T-cell (primary cell): ENCODE results near the gene PREX1. TPM values are rescaled to one million over a fixed set of nuclear protein-coding genes. Genes with fewer than 3 reads are reported as not detected.

Experiments
- ATAC-seq, 4 experiments: fragments of 200-7000 bp in 3 of 4; fragments of 150-1000 bp in 1 of 4; cut with Tn5 transposase; replicated peaks in 1 of 4; 1 replicate in 3 of 4; 2 replicates in 1 of 4; pipeline ENCODE4 v1.10.0; 2021; ENCODE audit warnings: moderate library complexity in 3 of 4, mild to moderate bottlenecking in 2 of 4, moderate number of reproducible peaks in 1 of 4
- CTCF ChIA-PET, 2 donors: fragments of 300-600 bp; sonication (Branson Sonifier 250); formaldehyde crosslinking; loops; one replicate each; lab custom pipeline; 2022; ENCODE audit warnings: antibody characterized with exemption in 2 of 2; lab: Charles Lee
- POLR2A ChIA-PET, 2 donors: fragments of 300-600 bp; sonication (Branson Sonifier 250); formaldehyde crosslinking; loops; one replicate each; lab custom pipeline; 2022; ENCODE audit warnings: antibody characterized with exemption in 2 of 2; lab: Charles Lee
- DNase-seq, 35 experiments: peaks; one replicate each; pipeline versions ENCODE4 v3.0.0 to v3.0.0-alpha.2; 2013 to 2023
- H3K27ac ChIP-seq: one replicate; pipeline ENCODE4 v1.5.1; 2013; ENCODE audit warnings: low read length
- H3K27me3 ChIP-seq, 2 experiments: replicated peaks in 1 of 2; 1 replicate in 1 of 2; 2 replicates in 1 of 2; pipeline versions ENCODE4 v1.6.1 to v1.7.0; 2013; ENCODE audit warnings: low read length in 1 of 2, mixed read lengths in 1 of 2; ENCODE audit not compliant: control insufficient read depth in 2 of 2, insufficient read depth in 2 of 2; ENCODE audit errors: extremely low read depth in 1 of 2
- H3K36me3 ChIP-seq, 2 donors: 1 replicate in 1 of 2; 2 replicates in 1 of 2; pipeline versions ENCODE4 v1.6.1 to v1.7.0; 2013; ENCODE audit warnings: low read length in 1 of 2; ENCODE audit not compliant: control insufficient read depth in 2 of 2, insufficient read depth in 1 of 2; ENCODE audit errors: extremely low read depth in 1 of 2
- H3K4me1 ChIP-seq, 2 experiments: 1 replicate in 1 of 2; 2 replicates in 1 of 2; pipeline versions ENCODE4 v1.6.1 to v1.7.0; 2013; ENCODE audit warnings: low read length in 2 of 2, mixed read lengths in 1 of 2; ENCODE audit not compliant: insufficient read depth in 2 of 2, control insufficient read depth in 1 of 2; ENCODE audit errors: extremely low read depth in 1 of 2
- H3K4me3 ChIP-seq, 2 donors: 1 replicate in 1 of 2; 2 replicates in 1 of 2; pipeline versions ENCODE4 v1.5.1 to v1.7.0; 2013; ENCODE audit warnings: mild to moderate bottlenecking in 2 of 2, low read length in 1 of 2, moderate library complexity in 1 of 2; ENCODE audit not compliant: control insufficient read depth in 1 of 2; ENCODE audit errors: extremely low read depth in 1 of 2
- H3K9me3 ChIP-seq: 2 replicates; pipeline ENCODE4 v1.7.0; 2013
- H3K27ac Mint-ChIP-seq, 2 donors: one replicate each; pipeline ENCODE4 v1.8.0; 2020 to 2021; ENCODE audit warnings: mild to moderate bottlenecking in 2 of 2, mixed read lengths in 2 of 2
- H3K27me3 Mint-ChIP-seq, 2 donors: one replicate each; pipeline ENCODE4 v1.8.0; 2021 to 2022; ENCODE audit warnings: mixed read lengths in 2 of 2
- H3K36me3 Mint-ChIP-seq: one replicate; pipeline ENCODE4 v1.8.0; 2021; ENCODE audit warnings: mixed read lengths
- H3K4me1 Mint-ChIP-seq, 3 donors: one replicate each; pipeline ENCODE4 v1.8.0; 2020 to 2022; ENCODE audit warnings: mixed read lengths in 3 of 3, mild to moderate bottlenecking in 1 of 3
- H3K4me3 Mint-ChIP-seq, 3 donors: one replicate each; pipeline ENCODE4 v1.8.0; 2020 to 2022; ENCODE audit warnings: mild to moderate bottlenecking in 3 of 3, mixed read lengths in 3 of 3, moderate library complexity in 3 of 3
- H3K9me3 Mint-ChIP-seq, 3 donors: one replicate each; pipeline ENCODE4 v1.8.0; 2020 to 2022; ENCODE audit warnings: mixed read lengths in 3 of 3
- WGBS: methylation state at CpG from one replicate; pipeline ENCODE4 v1.1.5; 2013; ENCODE audit warnings: missing lambda C conversion rate; ENCODE audit not compliant: insufficient coverage; 5-methylcytosine and 5-hydroxymethylcytosine counted together
- total RNA-seq, 35 experiments: library from RNA in 6 of 35; stranded (reverse) in 6 of 35; fragments of 120-200 nt in 1 of 35; gene quantifications; one replicate each; pipeline versions ENCODE4 v1.2.1 to v1.2.4 and lab custom pipeline; 2013 to 2026

The PREX1 gene
- total RNA-seq, 5 donors from 2014 or later (not counting 1 experiment from before 2014, with no cell fraction given) = 99.2 to 181 (median 137) TPM

GRCh38 chr20:48864738-48865318, 37.0 kb upstream of the PREX1 start:
- no peaks in the 10 kb centered on the region for H3K9me3 Mint-ChIP-seq
- H3K36me3 Mint-ChIP-seq = no peaks in the 10 kb centered on the region
- peaks cover 0 to 4% of the 10 kb centered on the region in 2 experiments for H3K27me3 ChIP-seq
- H3K9me3 ChIP-seq = no peaks in the 10 kb centered on the region
- H3K36me3 ChIP-seq = no peaks in the 10 kb centered on the region
- ChIA-PET POLR2A (no interaction called here), CTCF (interaction anchor here in 1 of 2 donors (0.6 kb wide), 1 partner anchor 218 kb away, joined by 3 read pairs; no protein-coding TSS in a partner anchor)
- DNase-seq (no peak), ATAC-seq (no peak)
- H3K27ac ChIP-seq = no peak overlapping the region
- H3K4me1 Mint-ChIP-seq = peaks cover 5 to 16% (median 7%) of the 10 kb centered on the region in 3 donors
- H3K27me3 Mint-ChIP-seq = peaks cover 0 to 3% of the 10 kb centered on the region in 2 donors
- no peak overlapping the region for H3K27ac Mint-ChIP-seq
- no peak overlapping the region for H3K4me3 Mint-ChIP-seq
- peaks cover 2 to 3% of the 10 kb centered on the region in 2 experiments for H3K4me1 ChIP-seq
- no peak overlapping the region for H3K4me3 ChIP-seq
- WGBS = 80% methylated on average over 2 of the region's 5 CpGs

GRCh38 chr20:48864254-48864653, 36.5 kb upstream of the PREX1 start:
- ATAC-seq (no peak), DNase-seq (no peak)
- H3K9me3 ChIP-seq = no peaks in the 10 kb centered on the region
- Mint-ChIP-seq H3K27ac (no peak overlapping the region), H3K36me3 (no peaks in the 10 kb centered on the region), H3K9me3 (no peaks in the 10 kb centered on the region), H3K27me3 (peaks cover 0 to 3% of the 10 kb centered on the region in 2 donors), H3K4me1 (peaks cover 5 to 16% (median 7%) of the 10 kb centered on the region in 3 donors), H3K4me3 (no peak overlapping the region)
- peaks cover 2 to 3% of the 10 kb centered on the region in 2 experiments for H3K4me1 ChIP-seq
- WGBS = no CpG with 5 or more reads among the region's 5 CpGs
- POLR2A ChIA-PET = no interaction called here
- no peak overlapping the region for H3K4me3 ChIP-seq
- CTCF ChIA-PET = no interaction called here
- no peak overlapping the region for H3K27ac ChIP-seq
- no peaks in the 10 kb centered on the region for H3K36me3 ChIP-seq
- H3K27me3 ChIP-seq = peaks cover 0 to 4% of the 10 kb centered on the region in 2 experiments

GRCh38 chr20:48862279-48862678, 34.5 kb upstream of the PREX1 start:
- Mint-ChIP-seq H3K4me3 (no peak overlapping the region), H3K27me3 (peaks cover 0 to 3% of the 10 kb centered on the region in 2 donors), H3K27ac (no peak overlapping the region), H3K4me1 (peaks cover 5 to 16% (median 7%) of the 10 kb centered on the region in 3 donors), H3K36me3 (no peaks in the 10 kb centered on the region), H3K9me3 (no peaks in the 10 kb centered on the region)
- no peak for DNase-seq
- Histone ChIP-seq H3K9me3 (no peaks in the 10 kb centered on the region), H3K4me1 (peaks cover 2 to 3% of the 10 kb centered on the region in 2 experiments), H3K27me3 (peaks cover 0 to 3% of the 10 kb centered on the region in 2 experiments), H3K36me3 (no peaks in the 10 kb centered on the region), H3K4me3 (no peak overlapping the region), H3K27ac (no peak overlapping the region)
- whole genome bisulfite sequencing = no CpG with 5 or more reads among the region's 1 CpG
- ATAC-seq = no peak
- ChIA-PET POLR2A (interaction anchor here in 1 of 2 donors (0.6 kb wide), 1 partner anchor 27 kb away, joined by 8 read pairs; no protein-coding TSS in a partner anchor), CTCF (interaction anchor here in 1 of 2 donors (0.8 kb wide), 1 partner anchor 17 kb away, joined by 3 read pairs; no protein-coding TSS in a partner anchor)

GRCh38 chr20:48861444-48861843, 33.6 kb upstream of the PREX1 start:
- CTCF ChIA-PET = no interaction called here
- Histone ChIP-seq H3K36me3 (no peaks in the 10 kb centered on the region), H3K27ac (no peak overlapping the region), H3K4me1 (peaks cover 2 to 3% of the 10 kb centered on the region in 2 experiments), H3K27me3 (no peaks in the 10 kb centered on the region), H3K9me3 (no peaks in the 10 kb centered on the region), H3K4me3 (no peak overlapping the region)
- H3K9me3 Mint-ChIP-seq = no peaks in the 10 kb centered on the region
- H3K27ac Mint-ChIP-seq = no peak overlapping the region
- ATAC-seq = no peak
- H3K36me3 Mint-ChIP-seq = no peaks in the 10 kb centered on the region
- DNase-seq = no peak
- POLR2A ChIA-PET = no interaction called here
- H3K4me3 Mint-ChIP-seq = no peak overlapping the region
- 100% methylated on average over 1 of the region's 2 CpGs for WGBS
- H3K27me3 Mint-ChIP-seq = peaks cover 0 to 3% of the 10 kb centered on the region in 2 donors
- peaks cover 5 to 16% (median 7%) of the 10 kb centered on the region in 3 donors for H3K4me1 Mint-ChIP-seq

- H3K36me3 Mint-ChIP-seq = no peaks in the 10 kb centered on the region
- no peak overlapping the region for H3K4me3 Mint-ChIP-seq
- ATAC-seq (no peak), DNase-seq (no peak)
- peaks cover 2 to 3% of the 10 kb centered on the region in 2 experiments for H3K4me1 ChIP-seq
- H3K4me3 ChIP-seq = no peak overlapping the region
- ChIA-PET CTCF (no interaction called here), POLR2A (no interaction called here)
- WGBS = 92% methylated on average over 5 of the region's 6 CpGs
- peaks cover 5 to 15% (median 7%) of the 10 kb centered on the region in 3 donors for H3K4me1 Mint-ChIP-seq
- no peak overlapping the region for H3K27ac Mint-ChIP-seq
- no peaks in the 10 kb centered on the region for H3K27me3 Mint-ChIP-seq
- no peak overlapping the region for H3K27ac ChIP-seq
- H3K9me3 ChIP-seq = no peaks in the 10 kb centered on the region
- H3K36me3 ChIP-seq = no peaks in the 10 kb centered on the region
- no peaks in the 10 kb centered on the region for H3K9me3 Mint-ChIP-seq
- H3K27me3 ChIP-seq = no peaks in the 10 kb centered on the region
Measured at GRCh38 chr20:48858075-48858790, 30.4 kb upstream of the PREX1 start.

GRCh38 chr20:48856130-48856529, 28.3 kb upstream of the PREX1 start:
- no peaks in the 10 kb centered on the region for H3K9me3 Mint-ChIP-seq
- Histone ChIP-seq H3K4me1 (no peaks in the 10 kb centered on the region), H3K4me3 (no peak overlapping the region), H3K27me3 (no peaks in the 10 kb centered on the region), H3K36me3 (no peaks in the 10 kb centered on the region), H3K27ac (no peak overlapping the region), H3K9me3 (no peaks in the 10 kb centered on the region)
- ChIA-PET POLR2A (no interaction called here), CTCF (no interaction called here)
- peaks cover 0 to 6% (median 0%) of the 10 kb centered on the region in 3 donors for H3K4me1 Mint-ChIP-seq
- no peak overlapping the region for H3K4me3 Mint-ChIP-seq
- no peak overlapping the region for H3K27ac Mint-ChIP-seq
- no CpG with 5 or more reads among the region's 5 CpGs for WGBS
- no peaks in the 10 kb centered on the region for H3K36me3 Mint-ChIP-seq
- H3K27me3 Mint-ChIP-seq = no peaks in the 10 kb centered on the region
- ATAC-seq = no peak
- DNase-seq = no peak
